BJ (cell line): ENCODE data around the gene GPC6. TPM values are rescaled to one million over a fixed set of nuclear protein-coding genes. Genes with fewer than 3 reads are reported as not detected.

Experiments
- CTCF ChIA-PET: fragments of 350-600 bp; formaldehyde crosslinking; extraction: SDS; loops from one replicate; lab custom pipeline; 2021; ENCODE audit warnings: antibody characterized with exemption, inconsistent platforms; lab: Yijun Ruan, JAX
- POLR2A ChIA-PET: fragments of 300-600 bp; sonication (Branson Sonifier 250); formaldehyde crosslinking; extraction: SDS; loops from one replicate; lab custom pipeline; 2021; ENCODE audit warnings: antibody characterized with exemption; lab: Charles Lee
- DNase-seq: peaks from one replicate; pipeline ENCODE4 v3.0.0-alpha.2; 2011; ENCODE audit warnings: low read depth
- H3K27me3 ChIP-seq: 2 replicates; pipeline ENCODE4 v1.6.0; 2011; ENCODE audit warnings: low read length; ENCODE audit not compliant: control insufficient read depth, insufficient read depth
- H3K36me3 ChIP-seq: 2 replicates; pipeline ENCODE4 v1.5.1; 2011; ENCODE audit warnings: low read length; ENCODE audit not compliant: control insufficient read depth, insufficient read depth
- H3K4me3 ChIP-seq: 2 replicates; pipeline ENCODE4 v1.5.1; 2011; ENCODE audit warnings: low read depth, mild to moderate bottlenecking, control low read depth, low read length
- CTCF ChIP-seq: IDR thresholded peaks from 2 replicates; pipeline ENCODE4 v1.5.1; 2011; ENCODE audit warnings: low read depth, mild to moderate bottlenecking, control low read depth, inconsistent platforms, low read length, moderate library complexity; ENCODE audit not compliant: insufficient read depth
- polyA plus RNA-seq: library from polyadenylated mRNA; depleted of rRNA; stranded (reverse); fragments of >200 nt; gene quantifications from 2 replicates; pipeline ENCODE4 v1.2.3, GENCODE V29; 2011

GPC6 gene
- polyA plus RNA-seq, 1 experiment: 23.0 TPM

- no peak for DNase-seq
- ChIA-PET POLR2A (no interaction called here), CTCF (no interaction called here)
- no peaks in the 10 kb centered on the region for H3K36me3 ChIP-seq
- TF ChIP-seq CTCF: no peak
- no peak overlapping the region for H3K4me3 ChIP-seq
- H3K27me3 ChIP-seq: no peaks in the 10 kb centered on the region
Observed at GRCh38 chr13:93621051-93621450, 394.4 kb downstream of the GPC6 start.

- DNase-seq: no peak
- ChIA-PET POLR2A (no interaction called here), CTCF (no interaction called here)
- no peak for TF ChIP-seq CTCF
- Histone ChIP-seq H3K4me3 (no peak overlapping the region), H3K36me3 (no peaks in the 10 kb centered on the region), H3K27me3 (no peaks in the 10 kb centered on the region)
Observed at GRCh38 chr13:93621966-93622365, 395.4 kb downstream of the GPC6 start.

- H3K4me3 ChIP-seq: no peak overlapping the region
- no peak for TF ChIP-seq CTCF
- no peak for DNase-seq
- no peaks in the 10 kb centered on the region for H3K36me3 ChIP-seq
- H3K27me3 ChIP-seq: no peaks in the 10 kb centered on the region
- ChIA-PET CTCF (interaction anchor here (0.7 kb wide), 2 partner anchors 46 to 77 kb away, joined by 3 to 4 read pairs; no protein-coding TSS in a partner anchor), POLR2A (no interaction called here)
Observed at GRCh38 chr13:93624311-93624777, 397.7 kb downstream of the GPC6 start.

GRCh38 chr13:93625536-93625935 is 398.9 kb downstream of the GPC6 start:
- POLR2A ChIA-PET: no interaction called here
- TF ChIP-seq CTCF: no peak
- no peak for DNase-seq
- Histone ChIP-seq H3K4me3 (no peak overlapping the region), H3K27me3 (no peaks in the 10 kb centered on the region), H3K36me3 (no peaks in the 10 kb centered on the region)
- CTCF ChIA-PET: no interaction called here

- TF ChIP-seq CTCF: no peak
- ChIA-PET POLR2A (no interaction called here), CTCF (no interaction called here)
- Histone ChIP-seq H3K4me3 (no peak overlapping the region), H3K36me3 (no peaks in the 10 kb centered on the region), H3K27me3 (no peaks in the 10 kb centered on the region)
- DNase-seq: no peak
Observed at GRCh38 chr13:93628136-93628797, 401.7 kb downstream of the GPC6 start.
